GM21737 (cell line): ENCODE data around the gene CCT7.
"Not testable (repeated sequence)": the region's sequence is repeated elsewhere in the genome, so short reads cannot be mapped to it uniquely, and the experiment has no call there.

Experiments
- ATAC-seq: cut with Tn5 transposase; IDR thresholded peaks from one replicate; pipeline ENCODE4 v1.9.1; 2021; ENCODE audit warnings: mild to moderate bottlenecking, moderate library complexity; ENCODE audit not compliant: unreplicated experiment

The CCT7 gene

DNA sequence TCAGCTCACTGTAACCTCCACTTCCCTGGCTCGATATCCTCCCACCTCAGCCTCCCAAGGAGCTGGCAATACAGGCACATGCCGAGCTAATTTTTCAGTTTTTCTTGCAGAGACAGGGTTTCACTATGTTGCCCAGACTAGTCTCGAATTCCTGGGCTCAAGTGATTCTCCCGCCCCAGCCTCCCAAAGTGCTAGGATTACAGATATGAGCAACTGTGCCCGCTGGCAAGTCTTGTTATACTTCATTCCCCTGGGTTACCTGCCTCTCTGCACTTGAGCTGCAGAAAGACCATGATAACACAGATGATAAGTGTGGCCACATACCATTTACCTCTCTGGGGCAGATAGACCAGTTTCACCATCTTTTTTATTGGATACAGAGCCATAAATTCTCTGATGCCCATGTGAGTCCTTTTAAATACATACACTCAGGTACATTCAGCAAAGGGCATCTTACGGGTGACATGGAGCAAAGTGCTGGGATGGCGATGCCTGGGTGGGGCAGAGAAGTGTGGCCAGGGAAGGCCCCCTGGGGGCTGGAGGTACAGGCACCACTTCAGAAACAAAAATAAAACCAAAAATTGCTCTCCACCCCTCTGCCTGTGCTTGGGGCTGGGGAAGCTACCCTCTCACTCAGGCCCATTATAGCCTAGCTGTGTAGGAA, 20.4 kb downstream of the CCT7 start:
- no peak for ATAC-seq

DNA sequence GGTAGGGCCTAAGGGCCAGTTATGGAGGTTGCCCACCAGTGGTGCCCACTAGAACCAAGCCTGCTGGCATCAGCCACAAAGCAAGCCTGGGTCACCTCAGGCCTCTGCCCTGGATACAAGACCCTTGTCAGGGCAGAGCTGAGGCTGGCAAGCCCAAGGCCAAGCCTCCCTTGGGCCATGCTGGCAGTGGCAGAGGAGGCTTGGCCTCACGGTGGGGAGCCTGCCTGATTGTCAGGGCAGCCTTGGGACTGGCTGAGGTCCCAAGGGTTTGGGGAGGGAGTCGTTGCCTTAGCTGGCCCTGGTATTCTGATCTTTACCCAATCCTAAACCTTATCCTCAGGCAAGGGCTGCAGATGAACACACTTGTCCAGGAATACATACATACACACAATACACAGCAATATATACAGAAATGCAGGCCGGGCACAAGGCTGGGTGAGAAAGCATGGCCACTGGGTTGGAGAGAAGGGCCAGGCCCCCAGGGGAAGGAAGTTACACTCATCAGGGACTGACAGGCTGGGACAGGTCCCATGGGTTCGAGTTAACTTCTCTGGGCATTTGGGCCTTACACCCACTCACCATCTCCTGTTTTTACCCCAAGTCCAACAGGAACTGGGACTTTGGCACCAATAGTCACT, 21.0 kb downstream of the CCT7 start:
- no peak for ATAC-seq

DNA sequence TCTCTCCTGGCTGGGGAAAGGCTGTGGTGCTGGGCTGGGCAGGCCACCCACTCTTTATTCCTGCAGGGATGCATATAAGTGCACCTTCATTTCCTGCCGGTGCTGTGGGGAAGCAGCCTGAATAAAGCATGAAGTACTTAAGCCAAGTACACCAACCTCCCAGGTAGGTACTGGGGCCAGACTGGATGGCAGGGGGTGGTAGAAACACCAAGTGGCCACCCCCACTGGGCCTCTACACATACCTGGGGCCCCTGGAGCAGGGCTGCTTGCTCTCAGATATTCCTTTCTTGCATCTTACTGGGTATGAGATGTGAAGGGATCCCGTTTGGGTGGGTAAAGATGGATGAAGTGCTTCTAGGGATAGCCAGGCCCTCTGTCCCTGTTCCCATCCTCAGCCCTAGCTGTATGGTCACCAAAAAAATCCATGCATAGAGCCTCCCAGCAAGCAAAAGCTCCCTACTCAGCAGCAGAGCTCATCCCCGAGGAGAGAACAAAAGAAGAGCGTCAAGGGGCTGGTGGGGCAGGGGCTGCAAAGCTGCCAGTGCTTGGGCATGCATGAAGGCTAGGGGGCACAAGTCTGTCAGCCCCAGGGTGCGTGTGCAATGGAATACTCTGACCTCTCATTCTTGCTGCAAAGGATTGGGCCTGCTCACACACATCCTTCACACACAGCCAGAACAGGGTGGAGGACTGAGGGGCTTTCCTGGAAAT, 22.0 kb downstream of the CCT7 start:
- no peak for ATAC-seq

DNA sequence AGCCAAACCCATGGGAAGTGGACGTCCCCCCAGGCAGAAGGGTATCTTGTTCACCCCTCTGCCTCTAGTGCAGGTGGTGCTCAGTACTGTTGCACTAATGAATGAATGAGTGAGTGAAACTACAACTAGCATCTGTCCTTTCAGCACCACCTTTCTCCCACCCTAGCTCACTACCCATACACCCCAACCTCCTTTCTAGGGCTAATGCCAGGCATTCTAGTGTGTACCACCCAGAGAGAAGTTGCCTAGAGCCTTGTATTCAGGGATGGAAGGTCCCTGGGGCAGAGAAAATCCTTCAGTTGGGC, 22.5 kb downstream of the CCT7 start:
- ATAC-seq: no peak

DNA sequence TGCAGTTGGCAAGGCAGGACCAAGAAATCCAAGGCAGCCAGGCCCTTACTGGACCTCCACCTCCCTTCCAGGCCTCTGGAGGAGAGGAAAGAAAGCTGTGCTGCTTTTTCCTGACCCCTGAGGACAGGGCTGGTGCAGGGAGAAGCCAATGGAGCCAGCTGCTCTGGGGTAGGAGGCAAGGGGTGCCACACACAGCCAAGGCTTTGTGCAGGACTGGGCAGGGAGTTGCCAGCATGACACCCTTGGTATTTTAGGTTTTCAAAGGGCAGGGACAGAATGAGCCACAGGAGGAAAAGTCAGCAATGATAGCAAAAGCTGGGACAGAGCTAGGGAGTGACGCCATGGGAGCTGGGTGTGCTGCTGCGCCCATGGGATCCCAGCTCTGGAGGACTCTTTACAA, 22.9 kb downstream of the CCT7 start:
- no peak for ATAC-seq

DNA sequence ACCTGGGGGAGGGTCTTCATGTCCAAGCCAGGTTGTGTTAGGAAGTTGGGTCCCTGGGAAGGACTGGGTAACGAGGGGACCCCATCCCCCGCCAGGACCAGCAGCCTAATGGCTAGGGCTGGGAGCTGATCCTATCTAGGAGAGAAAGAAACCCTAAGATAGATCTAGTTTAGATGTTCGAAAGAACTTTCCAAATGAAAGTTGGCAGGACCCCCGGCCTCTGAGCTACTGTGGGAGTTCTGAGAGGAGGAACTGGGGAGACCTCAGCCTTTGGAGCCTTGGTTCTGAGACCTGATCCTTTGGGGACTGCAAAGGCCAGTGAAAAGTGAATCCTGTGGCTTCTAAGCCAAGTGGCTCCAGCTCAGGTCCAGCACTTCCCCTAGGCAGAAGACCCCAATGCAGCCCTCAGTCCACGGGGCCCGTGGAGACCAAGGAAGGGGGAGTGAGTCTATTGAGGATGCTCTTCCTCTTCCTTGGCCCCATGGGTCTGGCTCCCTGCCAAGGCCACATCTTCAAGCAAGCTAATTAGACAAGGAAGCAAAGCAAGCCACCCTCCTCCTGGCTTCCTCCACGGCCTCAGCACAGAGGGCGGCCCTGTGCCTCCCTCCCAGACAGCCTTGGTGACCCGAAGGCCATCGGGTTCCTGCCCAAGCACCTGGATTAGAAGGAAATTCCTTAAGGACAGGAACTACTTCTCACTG, 23.5 kb downstream of the CCT7 start:
- ATAC-seq: no peak

DNA sequence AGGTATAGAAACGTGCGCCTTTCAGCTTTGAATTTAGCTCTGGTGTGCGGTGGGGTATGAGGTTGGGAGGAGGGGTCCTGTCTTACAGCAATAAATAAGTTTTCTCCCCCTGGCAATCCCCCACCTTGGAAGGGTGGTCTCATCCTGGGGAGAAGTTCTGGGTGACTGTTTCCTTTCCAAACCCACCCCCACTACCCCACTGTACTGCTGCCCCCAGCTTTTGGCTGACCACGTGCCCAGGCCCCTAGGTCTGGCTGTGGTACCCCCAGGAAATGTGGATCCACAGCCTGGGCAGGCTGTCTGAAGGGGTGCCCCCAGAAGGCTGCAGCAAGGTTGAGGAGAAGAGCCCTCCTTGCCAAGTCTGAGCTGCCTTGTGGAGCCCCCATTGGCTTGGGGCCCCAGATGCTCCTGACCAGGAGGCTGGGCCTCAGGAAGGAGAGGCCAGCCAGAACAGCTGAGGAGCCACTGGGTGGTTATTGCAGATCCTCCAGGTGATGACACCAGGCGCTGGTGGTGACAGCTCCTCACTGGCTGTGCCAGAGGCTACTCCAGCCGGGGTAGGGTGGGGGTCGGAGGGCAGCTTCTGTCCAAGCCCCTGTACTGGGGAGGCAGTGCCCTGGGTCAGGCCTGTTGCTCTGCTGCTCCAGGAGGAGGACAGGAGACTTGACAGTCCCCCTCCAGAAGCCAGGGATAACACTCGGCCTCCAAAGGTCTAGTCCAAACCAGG, 24.2 kb downstream of the CCT7 start:
- ATAC-seq: no peak

DNA sequence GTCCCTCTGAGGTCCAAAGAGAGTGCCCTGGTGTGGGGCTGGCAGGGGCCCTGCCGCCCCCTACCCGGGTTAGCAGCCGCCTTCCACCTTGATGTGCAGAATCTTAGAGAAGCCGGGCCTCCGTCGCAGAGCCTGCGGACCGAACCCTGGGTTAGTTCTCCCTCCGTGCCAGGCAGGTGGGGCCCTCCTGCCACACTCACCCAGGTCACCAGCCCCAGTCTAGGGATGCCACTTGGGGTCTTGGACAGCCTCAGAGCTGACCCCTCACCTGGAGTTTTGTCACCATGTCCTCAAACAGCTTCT, 24.8 kb downstream of the CCT7 start:
- no peak for ATAC-seq

DNA sequence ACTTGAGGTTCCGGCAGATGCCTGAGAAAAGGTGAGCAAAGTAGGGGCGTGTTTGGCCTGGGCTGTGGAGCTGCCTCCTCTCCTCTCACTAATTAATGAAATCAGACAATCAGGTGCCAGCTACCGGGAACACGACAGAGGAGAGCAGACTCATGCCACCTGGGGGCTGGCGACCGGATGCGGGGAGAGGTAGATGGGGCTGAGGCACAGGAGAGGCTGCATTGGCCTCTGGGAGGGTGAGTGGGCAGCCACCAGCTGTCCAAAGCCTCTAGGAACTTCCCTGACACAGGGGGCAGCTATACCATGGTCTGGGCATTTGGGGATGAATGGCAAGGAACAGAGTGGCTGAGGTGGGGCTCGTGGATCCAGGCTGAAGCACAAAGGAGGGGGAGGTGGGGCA, 25.2 kb downstream of the CCT7 start:
- no peak for ATAC-seq

DNA sequence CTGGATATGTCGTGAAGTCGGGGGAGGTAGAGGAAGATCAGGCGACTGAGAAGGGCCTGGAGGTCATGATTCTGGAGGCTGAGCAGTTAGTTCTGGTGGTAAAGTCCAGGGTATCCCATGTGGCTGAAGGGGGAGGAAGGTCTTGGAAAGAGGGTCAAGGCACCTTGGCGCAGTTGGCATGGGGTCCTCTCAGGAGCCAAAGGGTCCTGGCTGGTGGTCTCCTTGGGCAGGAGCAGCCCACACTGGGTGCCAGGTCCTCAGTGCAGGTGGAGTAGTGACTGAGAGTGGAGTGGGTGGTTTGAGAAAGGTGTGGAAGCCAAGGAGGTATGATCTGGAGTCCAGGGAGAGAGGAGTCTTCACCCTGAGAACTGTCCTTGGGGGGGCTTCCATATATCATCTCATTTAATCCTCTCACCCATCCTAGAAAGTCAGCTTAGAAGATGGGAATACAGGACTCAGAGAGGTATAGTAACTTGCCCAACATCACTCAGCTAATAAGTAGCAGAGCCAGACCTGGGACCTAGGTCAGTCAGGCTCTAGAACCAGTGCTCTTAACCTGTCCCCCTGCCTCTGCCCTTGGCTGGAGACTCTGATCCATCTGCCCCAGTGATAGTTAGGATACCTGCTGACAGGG, 25.7 kb downstream of the CCT7 start:
- ATAC-seq: no peak

DNA sequence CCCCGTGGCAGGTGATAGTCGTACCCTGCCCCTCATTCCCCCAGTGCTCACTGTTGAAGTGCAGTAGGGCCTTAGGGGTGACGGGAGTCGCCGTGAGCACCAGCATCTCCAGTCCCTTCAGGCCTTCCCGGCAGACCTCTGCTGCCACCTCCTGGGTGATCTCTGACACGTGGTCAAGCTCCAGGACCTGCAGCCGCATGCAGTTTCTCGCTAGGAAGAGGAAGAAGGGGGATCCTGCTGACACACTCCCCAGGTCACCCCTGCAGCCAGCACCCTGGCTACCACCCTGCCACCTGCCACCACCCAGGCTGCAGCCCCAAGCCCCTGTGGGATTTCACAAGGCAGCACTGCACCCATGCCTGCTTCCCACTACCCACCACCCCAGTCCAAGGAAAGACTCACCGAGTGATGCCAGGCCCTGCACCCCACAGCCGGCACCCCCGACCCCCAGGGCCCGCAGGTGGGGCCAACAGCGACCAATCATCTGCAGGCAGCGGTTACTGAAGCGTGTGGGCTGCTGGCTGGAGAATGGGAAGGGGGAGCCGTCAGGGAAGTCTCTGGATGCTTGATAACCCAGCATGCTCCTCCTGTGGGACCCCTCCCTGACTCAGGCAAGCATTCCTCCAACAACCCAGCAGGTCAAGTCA, 26.4 kb downstream of the CCT7 start:
- no peak for ATAC-seq

DNA sequence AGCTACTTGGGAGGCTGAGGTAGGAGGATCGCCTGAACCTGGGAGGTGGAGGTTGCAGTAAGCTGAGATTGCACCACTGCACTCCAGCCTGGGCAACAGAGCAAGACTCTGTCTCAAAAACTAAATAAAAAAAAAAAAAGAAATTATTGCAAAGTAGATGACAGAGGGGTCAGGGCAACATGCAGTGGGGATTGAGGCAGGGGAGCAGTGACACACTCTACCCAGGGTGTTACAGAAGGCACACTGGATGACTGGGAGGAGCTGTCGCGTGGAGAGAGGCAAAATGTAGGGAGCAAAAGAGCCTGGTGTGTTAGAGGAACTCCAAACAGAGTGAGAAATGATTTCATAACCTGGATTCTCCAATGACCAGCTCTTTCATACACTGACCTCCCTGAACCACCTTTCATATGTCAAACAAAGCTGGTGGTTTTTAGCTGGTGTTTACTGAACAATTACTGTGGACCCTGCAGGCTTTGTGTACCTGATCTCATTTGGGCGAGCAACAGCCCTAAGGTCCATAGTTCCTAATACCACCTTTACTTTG, 28.1 kb downstream of the CCT7 start:
- ATAC-seq: no peak

DNA sequence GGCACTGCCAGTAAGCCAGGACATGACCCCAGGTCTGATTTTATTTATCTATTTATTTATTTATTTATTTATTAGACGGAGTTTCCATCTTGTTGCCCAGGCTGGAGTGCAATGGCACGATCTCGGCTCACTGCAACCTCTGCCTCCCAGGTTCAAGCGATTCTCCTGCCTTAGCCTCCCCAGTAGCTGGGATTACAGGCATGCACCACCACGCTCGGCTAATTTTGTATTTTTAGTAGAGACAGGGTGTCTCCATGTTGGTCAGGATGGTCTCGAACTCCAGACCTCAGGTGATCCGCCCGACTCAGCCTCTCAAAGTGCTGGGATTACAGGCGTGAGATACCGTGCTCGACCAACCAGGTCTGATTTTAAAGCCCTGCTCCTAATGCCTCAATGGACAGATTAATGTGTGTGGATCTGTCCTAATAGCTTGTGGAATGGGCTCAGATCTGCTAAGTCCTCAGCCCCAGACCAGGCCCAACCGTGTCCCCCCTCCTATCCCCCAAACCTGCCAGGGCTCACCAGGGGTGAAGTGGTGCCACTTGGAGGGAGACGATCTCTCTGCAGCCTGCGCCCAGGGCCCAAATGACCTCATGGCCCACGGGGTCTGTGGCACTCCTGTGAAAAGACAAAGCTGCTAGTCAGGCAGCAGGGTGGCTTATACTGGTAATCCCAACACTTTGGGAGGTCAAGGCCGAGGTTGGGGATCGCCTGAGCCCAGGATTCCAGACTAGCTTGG, 28.8 kb downstream of the CCT7 start:
- ATAC-seq: not testable (repeated sequence)

DNA sequence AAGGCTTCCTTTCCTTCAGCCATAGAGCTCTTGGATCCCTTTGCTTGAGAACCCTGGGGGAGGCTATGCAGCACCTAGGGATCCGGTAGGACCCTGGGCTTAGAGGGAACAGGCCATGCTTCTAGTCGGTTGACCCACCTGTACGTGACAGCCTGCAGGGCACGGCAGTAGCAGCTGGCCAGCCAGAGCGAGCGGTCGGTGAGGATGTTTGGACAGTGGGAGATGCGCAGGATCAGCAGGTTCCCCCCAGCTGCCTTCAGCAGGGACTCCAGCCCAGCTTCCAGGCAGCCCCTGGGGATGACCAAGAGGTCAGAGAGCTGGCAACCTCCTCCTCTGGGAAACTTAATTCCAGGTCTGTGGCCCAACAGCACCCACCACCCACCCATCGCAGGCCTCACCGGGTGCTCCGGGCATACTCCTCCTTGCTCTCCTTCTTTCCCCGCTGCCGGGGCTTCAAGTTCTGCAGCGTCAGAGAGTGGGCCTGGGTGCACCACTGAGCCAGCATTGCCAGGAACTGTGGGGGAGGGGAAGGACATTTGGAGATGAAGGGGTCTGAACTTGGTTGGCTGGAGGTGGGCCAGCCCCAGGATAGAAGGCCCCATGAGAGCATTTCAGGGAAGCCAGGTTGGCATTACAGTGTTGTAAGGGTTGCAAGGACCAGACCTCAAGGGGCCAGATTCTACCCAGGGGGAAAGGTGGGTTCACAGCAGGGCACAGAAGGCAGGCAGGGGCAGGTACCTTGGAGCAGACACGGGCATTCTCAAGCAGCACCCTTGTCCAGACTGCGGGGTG, 29.6 kb downstream of the CCT7 start:
- no peak for ATAC-seq

DNA sequence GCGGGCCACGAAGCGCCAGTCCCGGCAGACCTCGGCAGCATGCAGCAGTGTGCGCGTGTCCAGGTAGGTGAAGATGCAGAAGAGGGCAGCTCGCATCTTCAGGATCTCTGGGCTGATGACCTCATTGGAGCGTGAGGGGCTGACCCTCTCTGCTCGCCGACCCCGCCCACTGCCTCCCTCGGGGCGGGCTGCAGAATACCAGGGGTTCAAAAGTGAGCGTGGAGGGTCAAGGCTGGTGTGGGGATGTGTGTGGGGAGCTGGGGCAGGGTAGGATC, 30.2 kb downstream of the CCT7 start:
- no peak for ATAC-seq

DNA sequence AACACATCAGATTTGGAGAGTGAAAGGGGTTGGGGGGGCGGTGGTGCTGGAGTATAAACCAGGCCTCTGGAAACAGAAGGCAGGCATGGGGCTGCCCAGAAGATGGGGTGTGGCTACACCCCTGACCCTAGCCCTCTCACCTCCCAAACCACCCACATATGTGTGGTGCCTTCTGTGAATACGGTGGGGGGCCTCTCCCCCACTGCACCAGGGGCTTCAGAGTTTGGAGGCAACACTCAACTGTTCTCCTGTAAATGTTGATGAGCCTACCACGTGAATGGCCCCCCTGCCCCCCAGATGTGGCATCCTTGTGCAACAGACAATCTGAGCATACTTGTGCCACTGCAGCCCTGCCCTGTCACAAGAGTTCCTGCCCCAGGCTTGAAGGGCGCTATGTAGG, 30.7 kb downstream of the CCT7 start:
- ATAC-seq: no peak

DNA sequence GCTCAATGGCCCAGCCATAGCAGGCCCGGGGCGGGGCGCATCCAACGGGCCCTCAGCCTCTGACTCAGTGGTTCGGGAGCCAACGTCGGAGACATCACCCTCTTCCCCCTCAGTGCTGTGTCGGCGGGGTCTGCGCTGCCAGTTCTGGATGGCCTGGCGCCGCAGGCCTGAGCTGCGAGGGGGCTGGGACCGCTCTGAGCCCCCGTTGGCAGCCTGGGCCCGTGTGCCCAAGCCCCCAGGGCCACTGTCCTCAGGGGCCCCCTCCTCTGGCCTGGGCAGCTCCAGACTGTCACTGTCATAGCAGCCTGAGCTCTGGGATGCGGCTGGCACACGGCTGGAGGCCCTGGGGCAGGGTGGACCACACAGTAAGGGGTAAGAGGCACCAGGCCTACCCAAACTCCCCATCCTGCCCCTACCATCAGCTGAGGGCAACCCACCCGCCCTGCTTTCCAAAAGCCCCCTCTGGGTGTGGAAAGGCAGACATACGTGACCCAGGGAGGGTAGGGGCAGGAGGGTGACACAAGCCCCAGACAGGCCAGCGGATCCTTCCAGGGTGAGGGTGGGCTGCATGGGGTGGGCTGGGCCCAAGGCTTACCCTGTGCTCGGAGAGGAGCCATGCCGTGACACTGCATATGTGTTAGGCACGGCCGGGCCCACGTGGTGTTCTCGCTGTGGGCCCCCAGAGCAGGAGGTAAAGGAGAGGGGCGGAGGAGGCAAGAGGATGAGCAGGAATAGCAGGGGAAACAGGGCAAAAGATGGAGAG, 31.4 kb downstream of the CCT7 start:
- ATAC-seq: no peak
